Esophagus muscularis mucosa (tissue), 4 donors: ENCODE results near the gene STRADA.

Experiments used
- CTCF ChIP-seq, 3 experiments: fragments of 200-600 bp in 2 of 3; fragments of 450-650 bp in 1 of 3; sonication (generic) in 2 of 3; IDR thresholded peaks; one replicate each; pipeline ENCODE4 v1.5.1; 2017 to 2019; ENCODE audit warnings: antibody characterized with exemption in 3 of 3, mild to moderate bottlenecking in 2 of 3, moderate library complexity in 1 of 3
- EP300 ChIP-seq: sonication (generic); formaldehyde crosslinking; IDR thresholded peaks from one replicate; pipeline ENCODE4 v1.6.1; 2017; ENCODE audit warnings: antibody characterized with exemption
- POLR2A ChIP-seq: fragments of 450-650 bp; IDR thresholded peaks from one replicate; pipeline ENCODE4 v1.6.1; 2017; ENCODE audit warnings: antibody characterized with exemption, moderate library complexity, mild to moderate bottlenecking, low read depth
- POLR2AphosphoS5 ChIP-seq, 2 donors: sonication (generic); formaldehyde crosslinking; IDR thresholded peaks; one replicate each; pipeline ENCODE4 v1.6.1; 2017; ENCODE audit warnings: antibody characterized with exemption in 2 of 2

- no peak for TF ChIP-seq POLR2A
- no peak for TF ChIP-seq CTCF (IDR thresholded peaks at IDR 0.05)
- TF ChIP-seq POLR2AphosphoS5 (IDR thresholded peaks at IDR 0.05) = no peak
- no peak for TF ChIP-seq EP300
Measured at GRCh38 chr17:63682441-63682840, 59.2 kb downstream of the STRADA start.
